Fibroblast of skin of right quadriceps (primary cell): Measurements from ENCODE around the gene TTC6.

Experiments
- DNase-seq: peaks from one replicate; pipeline ENCODE4 v3.0.0-alpha.2; 2013

TTC6 gene

GRCh38 chr14:37637341-37637740, 41.9 kb downstream of the TTC6 start:
- DNase-seq, result no peak

- DNase-seq, result no peak
These were observed 43.2 kb downstream of the TTC6 start for GRCh38 chr14:37638599-37638998.

GRCh38 chr14:37641117-37641516, 45.7 kb downstream of the TTC6 start:
- DNase-seq, result no peak

- DNase-seq, result no peak
These were observed 46.7 kb downstream of the TTC6 start for GRCh38 chr14:37642125-37642524.

GRCh38 chr14:37643701-37644100, 48.3 kb downstream of the TTC6 start:
- DNase-seq, result no peak
